ENCODE results near the gene FOXRED1. TPM values are rescaled to one million over a fixed set of nuclear protein-coding genes. Genes with fewer than 3 reads are reported as not detected.
"Not testable (repeated sequence)": the region's sequence is repeated elsewhere in the genome, so short reads cannot be mapped to it uniquely, and the experiment has no call there.

Gene FOXRED1
- total and polyA plus RNA-seq, 5 donors from 2014 or later, result 13.9 to 33.3 (median 20.0) TPM

- DNase-seq, result no peak
- H3K27me3 Mint-ChIP-seq, result no peaks in the 10 kb centered on the region
- H3K27ac Mint-ChIP-seq, result no peak overlapping the region
- H3K9me3 Mint-ChIP-seq, result no peaks in the 10 kb centered on the region
- Histone ChIP-seq H3K27me3 (ENCODE audit: control insufficient read depth, insufficient read depth, low read length) (no peaks in the 10 kb centered on the region), H3K9me3 (ENCODE audit: control insufficient read depth in 2 of 2, low read length in 2 of 2) (no peaks in the 10 kb centered on the region), H3K4me3 (ENCODE audit: low read depth, low read length) (no peak overlapping the region), H3K27ac (ENCODE audit: insufficient read depth, low read length, poor library complexity, severe bottlenecking) (no peak overlapping the region), H3K36me3 (ENCODE audit: control insufficient read depth, insufficient read depth, low read length) (peaks cover 10% of the 10 kb centered on the region), H3K4me1 (ENCODE audit: control insufficient read depth, insufficient read depth, low read length, poor library complexity, severe bottlenecking) (no peaks in the 10 kb centered on the region)
- peaks cover 13% of the 10 kb centered on the region for H3K36me3 Mint-ChIP-seq
- peaks cover 0 to 14% (median 1%) of the 10 kb centered on the region in 4 donors for H3K4me1 Mint-ChIP-seq
- H3K4me3 Mint-ChIP-seq, result no peak overlapping the region
- no peak for ATAC-seq (ENCODE audit: low read depth in 2 of 2)
These were observed 37.1 kb upstream of the FOXRED1 start for GRCh38 chr11:126231725-126232459.

GRCh38 chr11:126232683-126233082, 36.3 kb upstream of the FOXRED1 start:
- ATAC-seq (ENCODE audit: low read depth in 2 of 2), result no peak
- peaks cover 10% of the 10 kb centered on the region for H3K36me3 ChIP-seq (ENCODE audit: control insufficient read depth, insufficient read depth, low read length)

GRCh38 chr11:126233391-126233790, 35.6 kb upstream of the FOXRED1 start:
- no peak for ATAC-seq (ENCODE audit: low read depth in 2 of 2)

More at GRCh38 chr11:126232683-126233082, 36.3 kb upstream of the FOXRED1 start:
- H3K9me3 ChIP-seq (ENCODE audit: control insufficient read depth in 2 of 2, low read length in 2 of 2), result no peaks in the 10 kb centered on the region
- H3K4me1 ChIP-seq (ENCODE audit: control insufficient read depth, insufficient read depth, low read length, poor library complexity, severe bottlenecking), result no peaks in the 10 kb centered on the region
- Mint-ChIP-seq H3K36me3 (peaks cover 13% of the 10 kb centered on the region), H3K27me3 (no peaks in the 10 kb centered on the region), H3K4me3 (no peak overlapping the region), H3K9me3 (no peaks in the 10 kb centered on the region), H3K4me1 (peaks cover 0 to 14% (median 1%) of the 10 kb centered on the region in 4 donors), H3K27ac (no peak overlapping the region)
- no peaks in the 10 kb centered on the region for H3K27me3 ChIP-seq (ENCODE audit: control insufficient read depth, insufficient read depth, low read length)
- H3K4me3 ChIP-seq (ENCODE audit: low read depth, low read length), result no peak overlapping the region
- no peak overlapping the region for H3K27ac ChIP-seq (ENCODE audit: insufficient read depth, low read length, poor library complexity, severe bottlenecking)
- DNase-seq, result no peak

GRCh38 chr11:126246636-126247035, 22.3 kb upstream of the FOXRED1 start:
- Mint-ChIP-seq H3K27ac (no peak overlapping the region), H3K27me3 (no peaks in the 10 kb centered on the region), H3K4me1 (peaks cover 0 to 2% (median 0%) of the 10 kb centered on the region in 4 donors), H3K36me3 (peaks cover 25% of the 10 kb centered on the region), H3K9me3 (peaks cover 0 to 2% (median 0%) of the 10 kb centered on the region in 7 donors), H3K4me3 (no peak overlapping the region)
- Histone ChIP-seq H3K27ac (ENCODE audit: insufficient read depth, low read length, poor library complexity, severe bottlenecking) (no peak overlapping the region), H3K4me1 (ENCODE audit: control insufficient read depth, insufficient read depth, low read length, poor library complexity, severe bottlenecking) (no peaks in the 10 kb centered on the region), H3K9me3 (ENCODE audit: control insufficient read depth in 2 of 2, low read length in 2 of 2) (no peaks in the 10 kb centered on the region), H3K27me3 (ENCODE audit: control insufficient read depth, insufficient read depth, low read length) (no peaks in the 10 kb centered on the region), H3K36me3 (ENCODE audit: control insufficient read depth, insufficient read depth, low read length) (peaks cover 17% of the 10 kb centered on the region), H3K4me3 (ENCODE audit: low read depth, low read length) (no peak overlapping the region)
- DNase-seq (no peak), ATAC-seq (ENCODE audit: low read depth in 2 of 2) (no peak)

More at GRCh38 chr11:126233391-126233790, 35.6 kb upstream of the FOXRED1 start:
- Mint-ChIP-seq H3K27ac (no peak overlapping the region), H3K4me3 (no peak overlapping the region), H3K27me3 (no peaks in the 10 kb centered on the region), H3K36me3 (peaks cover 13% of the 10 kb centered on the region), H3K4me1 (peaks cover 0 to 14% (median 1%) of the 10 kb centered on the region in 4 donors), H3K9me3 (no peaks in the 10 kb centered on the region)
- no peak overlapping the region for H3K4me3 ChIP-seq (ENCODE audit: low read depth, low read length)
- H3K4me1 ChIP-seq (ENCODE audit: control insufficient read depth, insufficient read depth, low read length, poor library complexity, severe bottlenecking), result no peaks in the 10 kb centered on the region
- no peak for DNase-seq
- H3K9me3 ChIP-seq (ENCODE audit: control insufficient read depth in 2 of 2, low read length in 2 of 2), result no peaks in the 10 kb centered on the region
- no peak overlapping the region for H3K27ac ChIP-seq (ENCODE audit: insufficient read depth, low read length, poor library complexity, severe bottlenecking)
- no peaks in the 10 kb centered on the region for H3K27me3 ChIP-seq (ENCODE audit: control insufficient read depth, insufficient read depth, low read length)
- H3K36me3 ChIP-seq (ENCODE audit: control insufficient read depth, insufficient read depth, low read length), result peaks cover 10% of the 10 kb centered on the region

GRCh38 chr11:126253265-126253664, 15.7 kb upstream of the FOXRED1 start:
- Histone ChIP-seq H3K4me1 (ENCODE audit: control insufficient read depth, insufficient read depth, low read length, poor library complexity, severe bottlenecking) (no peaks in the 10 kb centered on the region), H3K27ac (ENCODE audit: insufficient read depth, low read length, poor library complexity, severe bottlenecking) (no peak overlapping the region), H3K9me3 (ENCODE audit: control insufficient read depth in 2 of 2, low read length in 2 of 2) (no peaks in the 10 kb centered on the region), H3K36me3 (ENCODE audit: control insufficient read depth, insufficient read depth, low read length) (peaks cover 11% of the 10 kb centered on the region), H3K27me3 (ENCODE audit: control insufficient read depth, insufficient read depth, low read length) (no peaks in the 10 kb centered on the region), H3K4me3 (ENCODE audit: low read depth, low read length) (no peak overlapping the region)
- H3K4me3 Mint-ChIP-seq, result no peak overlapping the region
- H3K4me1 Mint-ChIP-seq, result peaks cover 0 to 3% (median 0%) of the 10 kb centered on the region in 4 donors
- no peak for DNase-seq
- no peak for ATAC-seq (ENCODE audit: low read depth in 2 of 2)
- no peaks in the 10 kb centered on the region for H3K9me3 Mint-ChIP-seq
- H3K27ac Mint-ChIP-seq, result no peak overlapping the region
- no peaks in the 10 kb centered on the region for H3K27me3 Mint-ChIP-seq
- H3K36me3 Mint-ChIP-seq, result peaks cover 8% of the 10 kb centered on the region

- DNase-seq (no peak), ATAC-seq (ENCODE audit: low read depth in 2 of 2) (no peak)
- Histone ChIP-seq H3K4me1 (ENCODE audit: control insufficient read depth, insufficient read depth, low read length, poor library complexity, severe bottlenecking) (no peaks in the 10 kb centered on the region), H3K27me3 (ENCODE audit: control insufficient read depth, insufficient read depth, low read length) (no peaks in the 10 kb centered on the region), H3K27ac (ENCODE audit: insufficient read depth, low read length, poor library complexity, severe bottlenecking) (no peak overlapping the region), H3K36me3 (ENCODE audit: control insufficient read depth, insufficient read depth, low read length) (peaks cover 11% of the 10 kb centered on the region), H3K9me3 (ENCODE audit: control insufficient read depth in 2 of 2, low read length in 2 of 2) (no peaks in the 10 kb centered on the region), H3K4me3 (ENCODE audit: low read depth, low read length) (no peak overlapping the region)
- peaks cover 0 to 7% (median 1%) of the 10 kb centered on the region in 4 donors for H3K4me1 Mint-ChIP-seq
- H3K36me3 Mint-ChIP-seq, result peaks cover 5% of the 10 kb centered on the region
- no peaks in the 10 kb centered on the region for H3K27me3 Mint-ChIP-seq
- H3K27ac Mint-ChIP-seq, result peak overlapping the region in 1 of 3 donors; percentile 43
- H3K4me3 Mint-ChIP-seq, result no peak overlapping the region
- H3K9me3 Mint-ChIP-seq, result no peaks in the 10 kb centered on the region
These were observed 14.1 kb upstream of the FOXRED1 start for GRCh38 chr11:126254819-126255218.

- peak overlapping the region in 1 of 3 donors; percentile 43 for H3K27ac Mint-ChIP-seq
- not testable (repeated sequence) for H3K27ac ChIP-seq (ENCODE audit: insufficient read depth, low read length, poor library complexity, severe bottlenecking)
These were observed 13.4 kb upstream of the FOXRED1 start for GRCh38 chr11:126255507-126255906.

GRCh38 chr11:126256216-126256615, 12.7 kb upstream of the FOXRED1 start:
- Histone ChIP-seq H3K4me3 (ENCODE audit: low read depth, low read length) (no peak overlapping the region), H3K27me3 (ENCODE audit: control insufficient read depth, insufficient read depth, low read length) (no peaks in the 10 kb centered on the region), H3K27ac (ENCODE audit: insufficient read depth, low read length, poor library complexity, severe bottlenecking) (no peak overlapping the region), H3K9me3 (ENCODE audit: control insufficient read depth in 2 of 2, low read length in 2 of 2) (no peaks in the 10 kb centered on the region), H3K36me3 (ENCODE audit: control insufficient read depth, insufficient read depth, low read length) (peaks cover 18% of the 10 kb centered on the region), H3K4me1 (ENCODE audit: control insufficient read depth, insufficient read depth, low read length, poor library complexity, severe bottlenecking) (no peaks in the 10 kb centered on the region)
- peak overlapping the region in 1 of 3 donors; percentile 45 for H3K27ac Mint-ChIP-seq
- H3K9me3 Mint-ChIP-seq, result no peaks in the 10 kb centered on the region
- H3K4me3 Mint-ChIP-seq, result no peak overlapping the region
- peaks cover 7% of the 10 kb centered on the region for H3K36me3 Mint-ChIP-seq
- no peak for DNase-seq
- ATAC-seq (ENCODE audit: low read depth in 2 of 2), result no peak
- H3K4me1 Mint-ChIP-seq, result peaks cover 0 to 8% (median 6%) of the 10 kb centered on the region in 4 donors
- no peaks in the 10 kb centered on the region for H3K27me3 Mint-ChIP-seq

More at GRCh38 chr11:126255507-126255906, 13.4 kb upstream of the FOXRED1 start:
- not testable (repeated sequence) for H3K9me3 Mint-ChIP-seq; H3K4me1 Mint-ChIP-seq; ATAC-seq (ENCODE audit: low read depth in 2 of 2); H3K9me3 ChIP-seq (ENCODE audit: control insufficient read depth in 2 of 2, low read length in 2 of 2); H3K4me1 ChIP-seq (ENCODE audit: control insufficient read depth, insufficient read depth, low read length, poor library complexity, severe bottlenecking); H3K27me3 ChIP-seq (ENCODE audit: control insufficient read depth, insufficient read depth, low read length); H3K36me3 Mint-ChIP-seq; H3K27me3 Mint-ChIP-seq; H3K4me3 ChIP-seq (ENCODE audit: low read depth, low read length); DNase-seq; H3K4me3 Mint-ChIP-seq
- peaks cover 14% of the 10 kb centered on the region for H3K36me3 ChIP-seq (ENCODE audit: control insufficient read depth, insufficient read depth, low read length)

Measured in CD4-positive, CD25-positive, alpha-beta regulatory T cell (primary cell).